CD4-positive, alpha-beta T cell treated with Interleukin-17A for 1 hour (primary cell): ENCODE data around the gene MFSD6.

Source experiments
- DNase-seq: peaks from one replicate; pipeline ENCODE4 v3.0.0-alpha.2; 2020

MFSD6 gene

DNA sequence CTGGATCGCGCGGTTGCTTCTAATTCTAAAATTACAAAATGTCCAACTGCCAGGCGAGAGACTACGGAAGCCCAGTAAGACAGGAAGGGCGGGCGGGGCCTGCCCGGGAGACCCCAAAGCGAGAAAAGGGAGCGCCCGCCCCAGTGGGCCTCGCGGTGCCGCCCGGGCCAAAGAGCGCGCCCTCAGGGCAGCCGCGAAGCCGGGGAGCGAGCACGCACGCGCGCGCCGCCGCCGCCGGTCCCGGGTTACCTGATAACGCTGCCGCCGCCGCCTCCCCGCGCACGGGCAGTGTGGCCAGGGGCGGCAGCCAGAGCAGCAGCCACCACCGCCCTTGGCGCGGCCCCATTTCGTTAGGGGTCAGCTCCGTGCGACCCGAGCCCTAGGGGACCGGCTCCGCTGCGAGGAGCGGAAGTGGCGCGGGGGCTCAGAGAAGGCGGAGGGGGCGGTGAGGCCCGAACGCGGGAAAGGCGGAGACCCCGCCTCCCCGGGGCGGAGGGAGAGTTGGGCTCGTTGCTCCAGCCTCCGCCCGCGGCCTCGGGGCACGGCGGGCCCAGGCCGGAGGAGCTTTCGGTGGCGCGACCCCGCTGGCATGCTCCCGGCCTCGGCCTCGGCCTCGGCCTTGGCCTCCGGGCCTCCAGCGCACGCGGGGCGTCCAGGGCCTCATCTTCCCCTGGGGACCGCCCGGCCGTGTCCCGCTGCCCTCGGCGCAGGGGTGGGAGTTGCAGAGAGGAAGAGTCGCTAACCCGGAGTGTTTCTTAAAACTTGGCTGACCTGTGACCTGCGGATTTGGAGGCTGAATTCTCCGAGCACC is 126.4 kb downstream of the MFSD6 start, which contains the start of gene NEMP2:
Gene NEMP2 (minus strand): TSS at position 413 of the 811 bp plus-strand sequence. CDS start 67 bp downstream, at position 346.
- DNase-seq = peak; percentile 81

DNA sequence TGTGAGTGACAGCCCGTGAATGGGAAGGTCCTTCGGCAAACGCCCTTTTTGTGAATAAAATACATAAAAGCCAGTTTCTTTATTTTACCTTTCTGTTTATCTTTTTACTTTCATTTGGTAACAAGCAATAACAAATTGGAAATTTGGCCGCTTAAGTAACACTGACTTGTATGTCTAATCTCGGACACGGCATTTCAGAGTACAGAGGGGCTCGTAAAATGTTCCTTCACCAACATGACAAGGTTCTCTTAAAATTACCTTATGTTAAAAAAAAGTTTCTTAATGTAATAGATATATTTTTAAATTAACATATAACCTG is 126.9 kb downstream of the MFSD6 start:
- no peak for DNase-seq

DNA sequence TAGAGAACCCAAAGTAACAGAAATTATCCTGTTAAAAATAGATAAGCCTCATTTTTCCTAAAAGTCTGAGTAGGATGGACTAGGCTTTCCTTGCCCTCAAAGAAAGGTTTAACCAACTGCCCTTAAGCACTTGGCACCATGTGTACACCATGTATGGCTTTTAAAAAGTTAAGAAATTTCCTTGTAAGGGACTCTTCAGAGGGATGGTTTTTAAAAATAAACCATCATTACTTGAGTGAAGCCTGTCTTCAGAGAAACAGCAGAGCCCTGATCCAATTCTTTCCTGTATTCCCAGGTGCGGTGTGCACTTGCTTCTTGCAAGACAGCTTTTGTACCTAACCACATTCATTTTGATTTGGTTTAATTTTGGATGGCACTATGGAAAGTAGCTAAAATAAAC is 127.4 kb downstream of the MFSD6 start:
- DNase-seq = no peak

DNA sequence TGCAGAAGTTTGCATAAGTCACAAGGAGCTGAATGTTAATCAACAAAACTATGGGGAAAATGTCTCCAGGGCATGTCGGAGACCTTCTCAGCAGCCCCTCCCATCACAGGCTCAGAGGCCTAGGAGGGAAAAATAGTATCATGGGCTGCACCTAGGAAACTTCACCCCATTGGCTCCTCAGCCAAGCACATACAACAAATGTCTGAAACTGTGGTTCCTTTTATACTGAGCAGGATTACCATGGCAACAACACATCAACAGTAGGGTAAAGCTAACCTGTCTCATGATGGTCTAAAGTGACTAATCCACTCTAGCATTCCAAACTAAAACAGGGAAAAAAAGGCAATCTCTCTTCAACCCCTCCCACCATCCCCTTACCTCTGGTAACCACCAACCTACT is 129.6 kb downstream of the MFSD6 start:
- DNase-seq = peak; percentile 42

DNA sequence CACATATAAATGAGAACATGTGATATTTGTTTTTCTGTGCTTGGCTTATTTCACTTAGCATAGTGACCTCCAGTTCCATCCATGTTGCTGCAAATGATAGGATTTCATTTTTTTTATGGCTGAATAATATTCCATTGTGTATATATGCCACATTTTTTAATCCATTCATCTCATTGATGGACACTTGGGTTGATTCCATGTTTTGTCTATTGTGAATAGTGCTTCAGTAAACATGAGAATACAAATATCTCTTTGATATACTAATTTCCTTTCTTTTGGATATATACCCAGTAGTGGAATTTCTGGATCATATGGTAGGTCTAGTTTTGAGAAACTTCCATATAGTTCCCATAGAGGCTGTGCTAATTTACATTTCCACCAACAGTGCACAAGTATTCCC is 130.0 kb downstream of the MFSD6 start:
- DNase-seq = no peak

DNA sequence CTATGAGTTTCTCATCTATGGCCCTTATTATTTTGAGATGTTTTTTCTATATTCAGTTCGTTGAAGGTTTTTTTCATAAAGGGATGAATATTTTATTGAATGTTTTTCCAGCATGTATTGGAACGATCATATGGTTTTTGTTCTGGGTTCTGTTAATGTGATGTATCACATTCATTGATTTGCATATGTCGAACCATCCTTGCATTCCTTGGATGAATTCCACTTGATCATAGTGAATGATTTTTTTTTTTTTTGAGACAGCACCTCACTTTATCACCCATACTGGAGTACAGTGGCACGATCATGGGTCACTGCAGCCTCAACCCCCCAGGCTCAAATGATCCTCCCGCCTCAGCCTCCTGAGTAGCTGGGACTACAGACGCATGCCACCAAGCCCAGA is 131.9 kb downstream of the MFSD6 start:
- no peak for DNase-seq

DNA sequence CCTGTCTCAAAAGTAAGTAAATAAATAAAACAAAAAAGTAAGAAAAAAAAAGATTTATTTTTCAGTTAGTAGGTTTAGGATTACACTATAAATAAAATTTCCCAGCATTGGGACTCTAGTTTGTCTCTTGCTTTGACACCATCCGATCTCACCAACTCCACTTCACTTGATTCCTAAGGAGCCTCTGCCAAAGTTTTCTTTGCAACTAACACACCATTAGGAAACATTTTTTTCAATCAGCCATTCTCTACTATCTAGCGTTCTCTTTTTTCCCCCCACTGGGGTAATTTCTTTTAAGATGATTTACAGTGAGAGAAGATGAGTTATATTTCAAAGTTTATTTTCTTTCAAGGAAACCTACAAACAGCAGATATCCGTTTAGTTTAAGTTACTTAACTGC is 136.9 kb downstream of the MFSD6 start:
- DNase-seq = no peak

DNA sequence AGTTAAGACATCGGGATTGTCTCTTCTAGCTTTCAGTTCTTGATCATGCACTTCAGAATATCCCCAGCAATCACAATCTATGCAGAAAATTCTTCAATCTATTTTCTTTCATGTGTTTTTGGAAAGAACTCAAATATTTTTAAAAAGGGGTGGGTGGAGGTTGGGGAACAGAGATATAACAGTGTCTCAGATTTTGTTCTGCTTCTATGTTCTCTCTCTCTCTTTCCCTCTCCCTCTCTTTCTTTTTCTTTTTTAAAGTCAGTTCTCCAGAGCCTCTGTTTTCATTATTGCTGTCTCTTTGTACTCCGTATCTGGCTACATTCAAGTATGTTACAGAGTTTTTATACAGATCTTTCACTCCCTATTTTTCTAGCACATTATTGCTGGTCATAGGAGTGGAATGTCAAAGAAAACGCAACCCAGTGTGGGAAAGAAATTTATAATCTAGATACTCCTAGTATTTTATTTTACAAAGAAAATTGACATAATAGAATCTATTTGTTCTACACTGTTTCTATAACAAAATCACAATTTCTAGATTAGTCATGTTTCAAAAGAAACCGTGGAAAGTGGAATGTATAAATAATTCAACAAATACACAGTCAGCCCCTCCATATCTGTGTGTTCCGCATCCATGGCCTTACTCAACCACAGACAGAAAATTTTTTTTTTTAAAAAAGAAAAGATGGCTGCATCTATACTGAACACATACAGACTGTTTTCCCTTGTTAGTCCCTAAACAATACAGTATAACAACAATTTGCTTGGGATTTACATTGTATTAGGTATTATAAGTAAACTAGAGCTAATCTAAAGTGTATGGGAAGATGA is 137.6 kb downstream of the MFSD6 start:
- no peak for DNase-seq

DNA sequence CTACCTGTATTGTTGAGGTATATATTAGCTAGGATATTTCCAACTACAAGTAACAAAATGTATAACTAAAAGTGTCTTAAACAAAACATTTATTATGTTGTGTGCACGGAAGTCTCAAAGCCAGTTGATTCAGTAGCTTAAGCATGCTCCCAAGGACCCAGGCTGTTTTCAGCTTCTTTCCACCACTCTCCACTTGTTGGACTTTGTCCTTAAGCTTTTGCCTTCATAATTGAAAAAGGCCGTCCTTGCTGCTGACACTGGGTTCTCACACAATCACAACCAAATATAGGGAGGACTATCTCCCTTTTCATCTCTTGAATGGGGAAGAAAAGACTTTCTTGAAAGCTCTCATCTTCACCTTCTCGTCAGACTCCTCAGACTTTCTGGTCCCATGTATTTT is 138.6 kb downstream of the MFSD6 start:
- no peak for DNase-seq

DNA sequence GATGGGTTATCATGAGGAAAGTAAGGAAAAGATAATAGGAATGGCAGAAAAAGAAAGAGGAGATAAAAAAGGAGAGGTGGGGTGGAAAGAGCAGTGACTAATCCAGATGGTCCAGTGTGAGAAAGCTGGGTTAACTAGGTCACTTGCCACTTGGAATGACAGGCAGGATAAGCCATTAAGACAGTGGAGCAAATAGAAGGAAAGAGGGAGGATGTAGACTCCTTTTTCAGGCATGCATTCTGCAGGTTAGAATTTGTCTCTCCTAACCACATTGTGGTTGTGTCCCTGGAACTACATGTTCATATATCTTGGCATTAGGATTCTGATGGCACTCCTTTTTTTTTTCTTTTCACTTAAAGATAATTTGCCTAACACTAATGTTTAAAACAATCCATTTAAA is 139.7 kb downstream of the MFSD6 start:
- DNase-seq = no peak

DNA sequence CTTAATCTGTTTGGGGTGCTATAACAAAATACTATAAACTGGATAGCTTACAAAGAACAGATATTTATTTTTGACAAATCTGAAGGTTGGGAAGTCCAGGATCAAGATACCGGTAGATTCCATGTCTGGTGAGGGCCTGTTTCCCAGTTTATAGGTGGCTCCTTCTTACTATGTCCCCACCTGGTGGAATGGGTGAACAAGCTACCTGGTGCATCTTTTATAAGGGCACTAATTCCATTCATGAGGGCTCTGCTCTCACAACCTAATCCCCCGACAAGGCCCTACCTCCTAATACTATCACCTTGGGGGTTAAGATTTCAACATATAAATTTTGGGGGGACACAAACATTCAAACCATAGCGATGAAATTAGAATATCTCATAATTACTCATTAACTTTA is 142.0 kb downstream of the MFSD6 start:
- DNase-seq = no peak
